OCI-LY3 (cell line): ENCODE data around the gene ZHX3.

Experiments used
- H2AFZ ChIP-seq: fragments of 200-600, 300-600 bp; shearing (Covaris generic); 2 replicates; pipeline ENCODE4 v1.6.0; 2014; ENCODE audit warnings: antibody characterized with exemption, low read depth, low read length
- H3K27ac ChIP-seq: fragments of 200-600, 300-600 bp; sonication (generic); 2 replicates; pipeline ENCODE4 v1.5.1; 2014; ENCODE audit warnings: mild to moderate bottlenecking, low read length, moderate library complexity, mixed read lengths
- H3K27me3 ChIP-seq: fragments of 200-600, 300-600 bp; sonication (generic); 2 replicates; pipeline ENCODE4 v1.6.1; 2014; ENCODE audit warnings: low read depth, low read length, mixed read lengths
- H3K36me3 ChIP-seq: fragments of 200-600, 300-600 bp; sonication (generic); replicated peaks from 2 replicates; pipeline ENCODE3; 2014; ENCODE audit warnings: low read depth, low read length, mixed read lengths
- H3K4me1 ChIP-seq: fragments of 300-600, 200-600 bp; sonication (generic); 2 replicates; pipeline ENCODE4 v1.6.1; 2014; ENCODE audit warnings: low read length, mixed read lengths
- H3K4me2 ChIP-seq: fragments of 200-600, 300-600 bp; sonication (generic); 2 replicates; pipeline ENCODE4 v1.6.1; 2014; ENCODE audit warnings: low read length, mixed read lengths
- H3K4me3 ChIP-seq: fragments of 300-600, 200-600 bp; sonication (generic); 2 replicates; pipeline ENCODE4 v1.5.1; 2014; ENCODE audit warnings: antibody characterized with exemption, mild to moderate bottlenecking, low read length, moderate library complexity
- H3K79me2 ChIP-seq: fragments of 300-600, 200-600 bp; shearing (Covaris generic); 2 replicates; pipeline ENCODE4 v1.6.1; 2014; ENCODE audit warnings: mild to moderate bottlenecking, low read length, mixed read lengths
- H3K9ac ChIP-seq: fragments of 300-600, 200-600 bp; shearing (Covaris generic); 2 replicates; pipeline ENCODE4 v1.6.0; 2014; ENCODE audit warnings: mild to moderate bottlenecking, low read length, moderate library complexity
- H3K9me3 ChIP-seq: fragments of 200-600, 300-600 bp; shearing (Covaris generic); 2 replicates; pipeline ENCODE4 v1.6.1; 2014; ENCODE audit warnings: low read length, mixed read lengths; ENCODE audit not compliant: insufficient read depth
- H4K20me1 ChIP-seq: fragments of 200-600, 300-600 bp; sonication (generic); 2 replicates; pipeline ENCODE4 v1.6.1; 2016; ENCODE audit warnings: low read length, mixed read lengths; ENCODE audit not compliant: insufficient read depth
- EZH2phosphoT487 ChIP-seq: fragments of 200-600 bp; shearing (Covaris generic); IDR thresholded peaks from 2 replicates; pipeline ENCODE4 v1.6.1; 2018; ENCODE audit warnings: antibody characterized with exemption, mixed run types, low read depth
- TF ChIP-seq, protein P1 (sequence below): fragments of 200-600, 300-600 bp; sonication (generic); IDR thresholded peaks from 2 replicates; pipeline ENCODE4 v1.5.1; 2014; ENCODE audit warnings: antibody characterized with exemption, low read length, low read depth

The ZHX3 gene

DNA sequence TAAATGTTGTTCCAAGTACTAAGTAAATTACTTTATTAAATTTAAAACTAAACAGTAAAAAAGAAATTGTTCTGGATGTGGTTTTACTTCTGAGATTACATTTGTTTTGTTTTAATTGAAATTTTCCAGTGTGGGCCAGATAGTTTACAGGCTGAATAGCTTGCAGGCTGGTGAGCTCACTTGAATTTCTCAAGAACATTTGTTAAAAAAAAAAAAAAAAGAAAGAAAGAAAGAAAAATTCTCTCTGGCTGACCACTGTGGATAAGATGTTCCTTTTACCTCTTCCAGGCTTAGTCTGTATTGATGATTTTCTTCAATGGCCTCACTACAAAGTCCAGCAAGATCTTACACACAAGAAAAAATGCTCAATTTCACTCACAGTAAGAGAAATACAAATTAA, 94.8 kb downstream of the ZHX3 start:
- H3K4me1 ChIP-seq = no peaks in the 10 kb centered on the region
- no peak overlapping the region for H3K9ac ChIP-seq
- no peaks in the 10 kb centered on the region for H4K20me1 ChIP-seq
- no peak overlapping the region for H3K27ac ChIP-seq
- no peak overlapping the region for H3K4me2 ChIP-seq
- no peaks in the 10 kb centered on the region for H3K27me3 ChIP-seq
- H3K79me2 ChIP-seq = no peaks in the 10 kb centered on the region
- no peak overlapping the region for H2AFZ ChIP-seq
- no peaks in the 10 kb centered on the region for H3K36me3 ChIP-seq
- no peak overlapping the region for H3K4me3 ChIP-seq
- H3K9me3 ChIP-seq = no peaks in the 10 kb centered on the region
- TF ChIP-seq, protein P1, sequence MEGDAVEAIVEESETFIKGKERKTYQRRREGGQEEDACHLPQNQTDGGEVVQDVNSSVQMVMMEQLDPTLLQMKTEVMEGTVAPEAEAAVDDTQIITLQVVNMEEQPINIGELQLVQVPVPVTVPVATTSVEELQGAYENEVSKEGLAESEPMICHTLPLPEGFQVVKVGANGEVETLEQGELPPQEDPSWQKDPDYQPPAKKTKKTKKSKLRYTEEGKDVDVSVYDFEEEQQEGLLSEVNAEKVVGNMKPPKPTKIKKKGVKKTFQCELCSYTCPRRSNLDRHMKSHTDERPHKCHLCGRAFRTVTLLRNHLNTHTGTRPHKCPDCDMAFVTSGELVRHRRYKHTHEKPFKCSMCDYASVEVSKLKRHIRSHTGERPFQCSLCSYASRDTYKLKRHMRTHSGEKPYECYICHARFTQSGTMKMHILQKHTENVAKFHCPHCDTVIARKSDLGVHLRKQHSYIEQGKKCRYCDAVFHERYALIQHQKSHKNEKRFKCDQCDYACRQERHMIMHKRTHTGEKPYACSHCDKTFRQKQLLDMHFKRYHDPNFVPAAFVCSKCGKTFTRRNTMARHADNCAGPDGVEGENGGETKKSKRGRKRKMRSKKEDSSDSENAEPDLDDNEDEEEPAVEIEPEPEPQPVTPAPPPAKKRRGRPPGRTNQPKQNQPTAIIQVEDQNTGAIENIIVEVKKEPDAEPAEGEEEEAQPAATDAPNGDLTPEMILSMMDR = no peak
- no peak for TF ChIP-seq EZH2phosphoT487

DNA sequence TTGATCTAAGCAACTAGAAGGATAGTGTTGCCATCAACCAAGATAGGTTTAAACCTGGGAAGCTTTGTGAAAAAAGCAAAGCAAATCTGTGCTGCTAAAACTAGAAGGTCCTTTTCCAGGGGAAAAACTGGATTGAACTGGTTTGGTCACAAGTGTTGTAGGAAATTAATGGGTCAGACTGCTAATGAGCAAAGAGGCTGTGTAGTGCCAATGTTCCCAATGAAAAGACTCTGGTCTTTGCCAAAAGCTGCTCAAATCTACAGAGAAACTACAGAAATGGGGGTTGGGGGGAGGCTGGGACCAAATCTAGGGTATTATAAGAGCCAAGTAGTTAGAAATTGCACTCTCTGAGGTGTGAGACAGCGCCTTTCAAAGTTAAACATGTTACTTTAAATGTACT, 95.2 kb downstream of the ZHX3 start:
- Histone ChIP-seq H3K79me2 (no peaks in the 10 kb centered on the region), H3K27ac (no peak overlapping the region), H3K4me1 (no peaks in the 10 kb centered on the region), H3K9ac (no peak overlapping the region), H3K27me3 (no peaks in the 10 kb centered on the region), H3K4me2 (no peak overlapping the region), H3K9me3 (no peaks in the 10 kb centered on the region), H3K36me3 (no peaks in the 10 kb centered on the region), H4K20me1 (no peaks in the 10 kb centered on the region), H3K4me3 (no peak overlapping the region), H2AFZ (no peak overlapping the region)
- no peak for TF ChIP-seq EZH2phosphoT487
- TF ChIP-seq, protein P1 = no peak

DNA sequence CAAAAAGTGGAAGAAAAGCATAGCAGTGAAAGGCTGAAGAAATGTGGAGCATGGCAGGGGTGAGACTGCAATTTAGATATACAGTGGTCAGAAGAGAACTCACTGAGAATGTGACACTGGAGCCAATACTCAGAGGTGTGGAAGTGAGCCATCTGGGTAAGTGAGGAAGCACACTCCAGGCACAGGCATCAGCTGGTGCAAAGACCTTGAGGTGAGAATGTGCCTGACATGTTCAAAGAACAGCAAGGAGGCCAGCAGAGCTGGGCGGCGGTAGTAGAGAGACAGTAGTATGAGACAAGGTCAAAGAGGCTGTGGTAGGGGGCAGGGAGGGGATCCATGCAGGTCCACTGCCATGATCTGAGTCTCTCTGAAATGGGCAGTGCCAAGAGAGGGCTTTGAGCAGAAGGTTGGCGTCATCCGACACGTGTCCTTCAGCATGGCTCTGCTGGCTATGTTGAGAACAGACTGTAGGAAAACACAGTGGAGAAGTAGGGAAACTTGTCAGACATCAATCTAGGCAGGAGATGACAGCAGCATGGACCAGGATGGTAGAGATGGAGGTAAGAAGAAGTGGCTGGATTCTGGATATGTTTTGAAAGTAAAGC, 95.8 kb downstream of the ZHX3 start:
- H3K27ac ChIP-seq = no peak overlapping the region
- H3K4me3 ChIP-seq = no peak overlapping the region
- no peaks in the 10 kb centered on the region for H4K20me1 ChIP-seq
- H3K4me2 ChIP-seq = no peak overlapping the region
- H3K9ac ChIP-seq = no peak overlapping the region
- H3K9me3 ChIP-seq = no peaks in the 10 kb centered on the region
- no peaks in the 10 kb centered on the region for H3K4me1 ChIP-seq
- TF ChIP-seq EZH2phosphoT487 = no peak
- TF ChIP-seq, protein P1 = no peak
- H3K79me2 ChIP-seq = no peaks in the 10 kb centered on the region
- H3K27me3 ChIP-seq = no peaks in the 10 kb centered on the region
- no peaks in the 10 kb centered on the region for H3K36me3 ChIP-seq
- no peak overlapping the region for H2AFZ ChIP-seq

DNA sequence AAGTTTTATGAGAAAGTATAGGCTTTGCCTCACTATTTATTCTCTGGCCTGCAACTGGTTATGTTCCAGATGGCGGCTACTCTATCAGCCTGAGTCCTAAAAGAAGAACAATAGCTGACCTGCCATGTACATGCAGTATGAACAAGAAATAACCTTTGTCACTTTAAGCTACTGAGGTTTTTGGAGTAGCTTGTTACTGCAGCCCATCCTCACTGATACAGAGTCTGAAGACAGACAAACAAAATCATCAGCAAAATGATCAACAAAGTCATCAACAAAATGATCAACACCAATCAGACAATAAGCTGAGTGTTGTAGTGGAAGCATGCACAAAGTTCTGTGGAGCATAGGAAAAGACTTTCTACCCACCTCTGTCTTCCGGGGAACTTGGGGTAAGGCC, 97.7 kb downstream of the ZHX3 start:
- Histone ChIP-seq H3K4me1 (no peaks in the 10 kb centered on the region), H3K27ac (no peak overlapping the region), H3K4me3 (no peak overlapping the region), H2AFZ (no peak overlapping the region), H3K4me2 (no peak overlapping the region), H3K9ac (no peak overlapping the region), H3K79me2 (no peaks in the 10 kb centered on the region), H3K9me3 (no peaks in the 10 kb centered on the region), H3K27me3 (no peaks in the 10 kb centered on the region), H4K20me1 (no peaks in the 10 kb centered on the region), H3K36me3 (no peaks in the 10 kb centered on the region)
- TF ChIP-seq, protein P1 = no peak
- TF ChIP-seq EZH2phosphoT487 = no peak
